GM19324 (cell line): ENCODE results near the gene PTDSS2.
"Not testable (repeated sequence)": the region's sequence is repeated elsewhere in the genome, so short reads cannot be mapped to it uniquely, and the experiment has no call there.

Experiments
- ATAC-seq: cut with Tn5 transposase; IDR thresholded peaks from one replicate; pipeline ENCODE4 v1.9.1; 2021; ENCODE audit warnings: mild to moderate bottlenecking, moderate library complexity; ENCODE audit not compliant: unreplicated experiment, low FRiP score

The PTDSS2 gene

DNA sequence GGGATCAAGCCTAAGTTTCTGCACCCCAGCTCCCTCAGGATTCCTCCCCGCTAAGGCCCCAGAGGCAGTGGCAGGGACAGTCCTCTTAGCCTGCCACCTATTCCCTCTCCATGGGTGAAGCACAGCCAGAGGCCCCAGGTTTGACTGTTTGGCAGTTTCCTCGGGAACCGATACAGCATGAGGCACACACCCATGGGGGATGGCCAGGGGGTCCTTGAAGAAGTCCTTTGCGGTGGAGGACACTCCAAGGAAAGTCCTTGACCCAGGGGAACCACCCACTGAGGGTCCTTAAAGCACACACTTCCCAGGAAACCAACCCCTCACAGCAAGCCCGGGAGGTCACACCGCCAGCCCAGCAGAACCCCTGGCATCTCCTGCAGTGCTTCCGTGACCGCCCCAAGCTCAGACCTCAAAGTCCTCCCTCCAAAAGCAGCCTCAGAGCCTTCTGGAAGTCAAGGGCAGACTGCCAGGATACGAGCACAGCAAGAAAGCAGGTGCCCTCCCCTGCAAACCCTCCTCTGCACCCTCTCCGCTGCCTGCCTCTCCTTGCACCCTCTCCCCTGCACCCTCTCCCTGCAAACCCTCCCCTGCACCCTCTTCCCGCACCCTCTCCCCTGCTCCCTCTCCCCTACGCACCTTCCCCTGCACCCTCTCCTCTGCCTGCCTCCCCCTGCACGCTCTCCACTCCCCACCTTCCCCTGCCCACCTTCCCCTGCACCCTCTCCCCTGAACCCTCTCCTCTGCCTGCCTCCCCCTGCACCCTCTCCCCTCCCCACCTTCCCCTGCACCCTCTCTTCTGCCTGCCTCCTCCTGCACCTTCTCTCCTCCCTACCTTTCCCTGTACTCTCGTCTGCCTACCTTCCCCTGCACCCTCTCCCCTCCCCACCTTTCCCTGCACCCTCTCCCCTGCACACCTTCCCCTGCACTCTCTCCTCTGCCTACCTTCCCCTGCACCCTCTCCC is 36.7 kb upstream of the PTDSS2 start:
- ATAC-seq, result no peak

DNA sequence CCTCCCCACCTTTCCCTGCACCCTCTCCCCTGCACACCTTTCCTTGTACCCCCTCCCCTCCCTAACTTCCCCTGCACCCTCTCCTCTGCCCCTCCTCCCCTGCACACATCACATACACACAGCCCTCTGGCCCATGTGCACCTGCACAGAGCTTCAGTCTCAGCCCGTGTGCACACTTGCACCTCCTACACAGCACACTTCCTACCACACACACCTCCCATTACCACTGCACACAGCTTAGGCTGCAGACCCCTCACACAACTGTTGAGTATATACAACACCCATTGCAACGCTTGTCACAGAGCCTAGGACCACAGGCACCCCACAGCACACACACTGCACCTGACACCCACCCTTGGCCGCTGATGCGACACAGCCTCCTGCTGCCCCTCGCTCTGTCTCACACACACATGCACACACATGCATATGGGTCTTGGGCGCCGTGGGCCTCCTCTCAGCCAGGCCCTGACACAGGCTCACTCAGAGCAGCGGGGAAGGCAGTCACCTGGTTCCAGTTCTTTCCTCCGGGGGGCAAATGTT is 35.7 kb upstream of the PTDSS2 start:
- no peak for ATAC-seq

DNA sequence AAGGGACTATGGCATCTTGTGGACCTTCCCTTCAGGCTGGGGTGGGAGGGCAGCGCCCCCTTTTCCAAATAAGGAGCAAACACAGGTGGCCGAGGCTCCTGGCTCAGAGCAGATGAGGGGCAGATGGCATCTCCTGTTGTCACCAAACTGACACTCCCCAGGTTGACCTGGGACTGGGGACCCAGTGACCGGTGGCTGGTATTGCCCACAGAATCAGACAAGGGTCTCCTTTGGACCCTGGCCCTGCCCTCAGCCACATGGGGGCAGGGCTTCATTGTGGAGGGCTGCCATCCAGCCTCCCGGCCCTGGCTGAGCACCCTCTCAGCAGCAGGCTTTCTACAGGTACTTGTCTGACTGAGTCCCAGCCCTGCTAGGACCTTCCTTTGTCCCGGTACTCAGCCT is 34.4 kb upstream of the PTDSS2 start:
- ATAC-seq, result no peak

DNA sequence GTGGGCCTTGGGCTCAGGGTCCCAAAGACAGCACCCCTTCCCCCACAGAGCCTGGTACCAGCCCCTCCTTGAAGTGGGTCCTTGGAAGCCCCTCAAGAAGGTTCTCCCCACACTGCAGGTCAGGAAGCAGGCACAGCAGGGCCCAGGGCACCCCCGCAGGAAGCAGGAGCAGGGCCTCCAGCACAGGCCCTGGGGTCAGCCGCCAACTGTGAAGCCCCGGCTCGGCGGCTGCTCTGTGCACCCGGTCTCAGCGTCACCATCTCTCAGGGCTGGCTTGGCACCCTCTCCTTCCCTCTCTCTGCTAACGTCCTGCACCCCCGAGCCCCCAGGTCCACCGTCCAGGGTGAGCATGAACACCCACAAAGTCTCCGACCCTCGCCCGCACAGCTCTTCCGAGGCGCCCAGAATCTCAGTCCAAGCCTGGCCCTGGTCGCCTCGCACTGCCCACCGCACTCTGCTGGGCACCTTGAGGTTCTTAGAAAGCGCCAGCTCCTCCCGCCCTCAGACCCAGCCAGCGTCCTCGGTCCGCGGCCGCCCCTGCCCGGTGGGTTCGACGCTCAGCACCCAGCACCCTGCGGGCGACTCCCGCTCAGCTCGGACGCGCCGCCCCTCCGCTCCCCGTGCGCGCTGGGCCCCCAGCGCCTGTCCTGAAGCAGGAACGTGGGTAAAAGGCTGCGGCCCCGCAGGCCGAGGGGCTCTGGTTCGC is 33.9 kb upstream of the PTDSS2 start:
- ATAC-seq, result no peak

DNA sequence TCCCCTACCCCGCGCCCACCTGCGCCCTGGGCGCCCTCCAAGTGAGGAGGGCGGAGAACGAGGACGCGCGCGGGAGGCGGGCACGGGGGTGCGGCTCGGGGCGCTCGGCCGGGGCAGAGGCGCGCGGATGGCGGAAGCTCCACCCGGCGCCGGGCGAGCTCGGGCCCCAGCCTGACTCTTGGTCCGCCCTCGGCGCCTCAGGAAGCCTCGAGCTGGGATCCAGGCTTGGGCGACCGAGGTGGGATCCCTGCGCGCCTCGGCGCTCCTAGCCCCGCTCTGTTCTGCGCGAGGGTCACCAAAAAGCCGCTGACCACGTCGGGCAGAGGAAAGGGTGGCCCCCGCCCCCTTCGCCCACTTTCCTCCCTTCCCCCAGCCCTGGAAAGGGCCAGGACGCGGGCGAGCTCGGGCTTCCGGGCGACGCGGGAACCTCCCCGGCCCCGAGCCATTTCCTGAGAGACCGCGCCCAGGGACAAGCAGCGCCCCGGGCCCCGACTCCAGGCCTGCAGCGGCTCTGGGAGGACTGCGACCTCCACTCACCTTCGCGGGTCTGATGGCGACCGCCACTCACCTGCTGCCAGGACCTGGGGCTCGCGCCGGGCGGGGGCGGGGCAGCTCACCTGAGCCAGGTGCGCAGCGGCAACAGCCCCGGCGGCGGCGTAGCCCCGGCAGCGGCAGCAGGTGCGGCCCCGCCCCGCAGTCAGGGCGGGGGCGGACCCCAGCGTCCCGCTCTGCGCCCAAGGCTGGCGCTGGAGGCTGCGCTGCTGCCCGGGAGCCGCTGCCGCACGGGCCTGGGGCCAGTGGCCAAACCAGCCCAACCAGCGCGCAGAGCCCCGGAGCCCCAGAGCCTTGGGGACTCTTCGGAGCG is 33.1 kb upstream of the PTDSS2 start:
- no peak for ATAC-seq

DNA sequence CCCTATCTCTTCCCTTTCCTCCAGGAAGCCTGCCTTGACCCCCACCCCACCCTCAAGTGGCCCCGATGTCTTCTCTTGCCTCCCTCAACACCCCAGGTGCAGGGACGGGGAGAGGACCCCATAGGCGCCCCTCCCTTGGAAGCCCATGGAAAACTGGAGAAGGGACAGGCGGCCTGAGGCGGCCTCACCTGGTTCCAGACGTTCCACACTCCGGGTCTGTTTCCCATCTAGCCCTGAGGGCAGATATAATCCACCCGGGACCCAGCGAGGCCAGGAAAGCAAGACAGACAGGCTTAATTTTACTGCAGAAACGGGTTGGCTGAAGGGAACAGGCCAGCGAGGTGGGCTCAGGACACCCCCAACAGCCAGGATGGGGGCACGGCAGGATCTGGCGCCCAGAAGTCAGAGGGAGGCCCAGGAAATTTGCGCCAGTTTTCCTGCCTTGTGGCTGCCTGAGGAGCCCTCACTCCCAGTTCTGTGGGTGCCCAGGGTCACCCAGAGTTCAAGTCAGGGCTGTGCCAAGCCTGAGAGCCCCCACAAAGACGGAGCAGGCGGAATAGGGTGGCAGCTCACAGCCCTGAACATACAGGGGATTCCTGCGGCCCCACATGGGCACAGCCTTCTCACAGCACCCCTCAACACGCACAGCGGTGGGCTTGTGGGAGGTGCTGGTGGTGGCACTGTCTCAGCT is 32.3 kb upstream of the PTDSS2 start:
- ATAC-seq, result no peak

DNA sequence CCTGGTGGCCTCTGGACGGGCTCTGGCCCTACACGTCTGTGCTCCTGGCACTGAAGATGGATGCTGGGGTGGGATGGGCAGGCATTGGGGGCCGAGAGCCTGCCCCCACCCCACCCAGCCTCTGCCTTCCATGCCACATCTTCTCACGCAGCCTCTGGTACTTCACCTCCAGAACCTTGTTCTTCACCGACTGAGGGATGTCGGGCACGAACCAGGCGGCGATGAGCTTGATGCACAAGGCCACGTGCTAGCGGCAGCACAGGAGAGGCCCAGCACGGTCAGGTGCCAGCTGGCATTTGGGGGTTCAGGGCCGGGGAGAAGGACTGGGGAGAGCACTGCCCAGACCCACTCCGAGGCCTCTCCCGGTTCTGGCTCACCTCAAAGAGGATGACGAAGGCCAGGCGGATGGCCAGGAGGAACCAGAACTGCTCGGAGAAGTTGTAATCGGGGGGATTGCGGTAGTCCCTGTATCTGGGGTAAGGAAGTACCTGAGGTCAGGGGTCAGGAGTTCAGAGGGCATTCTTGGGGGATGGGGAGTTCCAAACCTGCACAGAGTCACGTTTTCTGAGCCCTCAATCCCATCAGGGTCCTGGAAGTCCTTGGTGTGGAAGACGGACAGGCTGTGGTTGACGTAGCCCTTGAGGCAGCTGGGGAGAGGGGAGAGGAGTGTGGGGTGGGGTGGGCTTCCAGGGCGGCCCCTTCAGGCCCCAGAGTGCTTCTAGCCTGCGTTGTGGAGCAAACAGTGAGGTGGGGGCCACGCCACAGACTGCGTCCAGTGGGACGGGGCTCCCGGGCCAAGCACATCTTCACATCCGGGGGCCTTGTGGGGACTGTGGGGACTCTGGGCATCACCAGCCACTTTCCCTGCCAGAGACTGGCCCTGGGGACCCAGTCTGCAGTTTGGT is 31.5 kb upstream of the PTDSS2 start:
- ATAC-seq, result no peak

DNA sequence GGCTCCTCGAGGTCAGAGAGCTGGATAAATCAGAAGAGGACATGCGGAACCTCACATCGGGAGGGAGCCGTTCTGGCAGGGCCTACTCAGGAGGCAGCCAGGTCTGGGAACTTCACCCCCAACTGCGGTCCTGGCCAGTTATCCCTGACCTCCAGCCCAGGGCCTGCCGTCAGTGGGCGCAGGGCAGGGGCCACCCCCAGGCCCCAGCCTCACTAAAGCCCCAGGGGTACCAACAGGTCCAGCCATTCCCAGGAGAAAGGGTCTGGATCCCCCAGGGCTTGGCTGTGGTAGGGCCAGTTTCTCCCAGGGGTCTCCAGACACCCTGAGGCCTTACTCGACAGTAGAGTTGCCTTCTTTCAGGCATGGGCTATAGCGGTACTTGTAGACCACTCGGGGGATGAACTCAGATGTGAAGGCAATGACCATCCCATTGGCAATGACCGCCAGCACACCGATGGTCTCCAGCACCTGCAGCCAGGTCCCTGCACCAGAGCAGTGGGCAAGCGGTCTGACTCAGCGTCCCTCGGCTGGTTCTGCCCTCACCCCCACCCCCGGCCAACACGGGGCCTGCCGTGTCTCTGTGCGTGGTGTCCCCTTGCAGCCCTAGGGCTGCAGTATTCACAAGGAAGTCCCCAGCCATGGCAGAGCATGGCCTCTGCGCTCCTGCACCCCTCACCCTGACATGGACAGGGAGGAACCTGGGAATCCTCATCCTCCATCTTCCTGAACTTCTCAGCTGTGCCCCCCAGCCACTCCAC is 30.7 kb upstream of the PTDSS2 start:
- ATAC-seq, result no peak

DNA sequence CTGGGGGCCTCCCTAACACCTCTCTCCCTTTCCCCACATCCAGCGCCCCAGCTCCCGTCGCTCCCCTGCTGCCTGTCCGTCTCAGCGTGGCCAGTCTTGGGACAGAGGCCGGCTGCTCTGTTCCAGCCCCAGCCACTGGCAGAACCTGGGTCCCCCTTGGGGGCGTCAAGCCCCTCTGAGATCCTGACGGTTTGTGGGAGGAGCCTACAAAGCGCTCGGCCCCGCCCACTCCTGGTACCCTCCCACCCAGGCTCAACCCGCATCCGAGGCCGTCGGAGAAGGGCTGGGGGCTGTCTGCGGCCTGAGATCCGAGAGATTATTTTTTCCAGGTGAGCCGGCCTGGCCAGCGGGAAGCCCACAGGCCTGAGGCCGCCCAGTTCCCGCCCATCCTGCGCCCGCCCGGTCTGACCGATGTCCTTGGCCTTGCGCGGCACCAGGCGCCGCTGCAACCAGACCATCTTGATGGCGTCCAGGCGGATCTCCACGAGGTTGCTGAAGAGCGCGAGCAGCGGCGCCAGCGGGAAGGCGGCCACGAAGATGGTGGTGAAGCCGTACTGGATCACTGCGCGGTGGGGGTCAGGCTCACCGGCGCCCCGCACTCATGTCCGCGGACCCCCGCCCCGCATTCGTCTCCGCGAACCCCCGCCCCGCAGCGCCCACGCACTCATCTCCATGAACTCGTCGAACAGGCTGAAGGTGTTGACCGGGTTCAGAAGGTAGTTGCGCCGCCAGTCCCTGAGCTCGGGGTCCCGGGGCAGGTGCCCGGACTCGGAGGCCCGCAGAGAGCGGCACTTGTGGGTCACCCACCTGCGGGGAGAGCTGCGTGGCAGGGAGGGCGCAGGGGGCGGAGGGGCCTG is 29.8 kb upstream of the PTDSS2 start:
- no peak for ATAC-seq

DNA sequence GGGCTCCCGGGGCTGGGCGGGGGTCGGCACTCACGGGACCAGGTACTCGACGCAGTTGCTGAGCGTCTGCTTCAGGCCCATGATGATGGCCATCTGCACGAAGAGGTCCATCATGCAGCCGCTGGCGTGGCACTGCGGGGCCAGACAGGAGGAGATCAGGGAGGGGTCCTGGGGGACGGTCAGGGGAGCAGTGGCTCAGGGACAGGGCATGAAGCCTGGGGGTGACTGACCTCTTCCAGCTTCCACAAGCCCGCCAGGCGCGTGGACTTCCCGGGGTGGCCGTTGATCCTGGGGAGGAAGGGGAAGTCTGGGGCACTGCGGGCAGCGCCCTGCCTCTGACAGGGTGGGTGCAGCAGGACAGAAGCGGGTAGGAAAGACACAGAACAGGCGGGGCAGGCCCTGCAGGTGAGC is 29.2 kb upstream of the PTDSS2 start:
- ATAC-seq, result no peak

DNA sequence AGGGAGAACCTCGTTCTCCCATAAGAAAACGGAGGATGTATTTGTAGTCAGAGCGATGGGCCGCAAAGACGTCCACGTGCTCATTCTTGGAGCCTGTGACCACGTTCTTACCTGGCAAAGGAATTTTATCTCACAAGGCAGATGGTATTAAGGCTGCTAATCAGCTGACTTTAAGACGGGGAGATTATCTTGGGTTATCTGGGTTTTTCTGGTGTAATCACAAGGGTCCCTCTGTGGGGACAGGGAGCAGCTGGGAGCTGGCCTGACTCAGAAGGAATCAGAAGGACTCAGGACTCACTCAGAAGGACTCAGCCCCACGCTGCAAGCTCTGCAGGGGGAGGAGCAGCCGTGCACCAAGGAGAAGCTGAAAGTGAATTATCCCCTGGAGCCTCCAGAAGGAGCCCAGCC is 27.8 kb upstream of the PTDSS2 start:
- no peak for ATAC-seq

DNA sequence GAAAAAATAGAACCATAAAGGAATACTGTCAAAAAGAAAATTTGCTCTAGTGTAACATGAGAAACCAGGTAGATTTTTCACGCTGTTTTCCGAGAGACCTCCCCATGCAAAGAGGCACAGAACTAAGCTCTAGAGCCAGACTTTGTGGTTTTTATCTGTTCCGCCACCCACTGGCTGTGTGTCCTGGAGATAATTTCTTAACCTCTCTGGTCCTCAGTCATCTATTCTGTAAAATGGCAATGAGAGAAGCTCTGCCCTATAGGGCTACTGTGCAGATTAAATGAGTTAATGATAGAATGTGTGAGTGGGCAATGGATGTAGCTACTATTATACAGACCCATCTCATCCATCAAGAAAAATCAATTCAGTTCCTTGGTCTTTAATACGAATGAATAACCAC is 25.8 kb upstream of the PTDSS2 start:
- no peak for ATAC-seq

DNA sequence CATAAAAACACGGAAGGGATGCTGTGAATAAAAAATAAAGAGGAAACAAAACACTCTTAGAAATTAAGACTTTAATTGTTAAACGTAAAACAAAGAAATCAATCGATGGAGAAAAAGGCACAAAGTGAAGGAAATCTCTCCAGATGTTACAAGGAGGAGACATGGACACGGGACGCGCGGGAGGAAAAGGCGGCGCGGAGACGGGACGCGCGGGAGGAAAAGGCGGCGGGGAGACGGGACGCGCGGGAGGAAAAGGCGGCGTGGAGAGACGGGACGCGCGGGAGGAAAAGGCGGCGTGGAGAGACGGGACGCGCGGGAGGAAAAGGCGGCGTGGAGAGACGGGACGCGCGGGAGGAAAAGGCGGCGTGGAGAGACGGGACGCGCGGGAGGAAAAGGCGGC is 25.3 kb upstream of the PTDSS2 start:
- not testable (repeated sequence) for ATAC-seq

DNA sequence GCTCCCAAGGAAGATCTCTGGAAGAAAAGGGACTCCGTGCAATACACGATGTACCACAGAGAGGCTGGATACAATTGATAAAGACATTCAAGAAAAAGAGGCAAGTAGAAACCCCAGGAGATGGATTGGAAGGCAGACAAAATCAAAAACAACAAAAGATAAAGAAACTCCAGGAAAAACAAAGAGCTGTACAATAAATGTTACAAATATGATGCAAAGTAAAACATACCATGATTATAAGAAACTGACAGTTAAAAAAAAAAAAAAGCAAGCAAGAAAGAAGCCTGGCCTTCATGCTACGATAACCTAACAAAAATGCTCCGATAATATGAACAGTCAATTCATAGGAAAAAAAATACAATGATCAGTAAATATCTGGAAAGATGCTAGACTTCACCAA is 24.8 kb upstream of the PTDSS2 start:
- ATAC-seq, result no peak

DNA sequence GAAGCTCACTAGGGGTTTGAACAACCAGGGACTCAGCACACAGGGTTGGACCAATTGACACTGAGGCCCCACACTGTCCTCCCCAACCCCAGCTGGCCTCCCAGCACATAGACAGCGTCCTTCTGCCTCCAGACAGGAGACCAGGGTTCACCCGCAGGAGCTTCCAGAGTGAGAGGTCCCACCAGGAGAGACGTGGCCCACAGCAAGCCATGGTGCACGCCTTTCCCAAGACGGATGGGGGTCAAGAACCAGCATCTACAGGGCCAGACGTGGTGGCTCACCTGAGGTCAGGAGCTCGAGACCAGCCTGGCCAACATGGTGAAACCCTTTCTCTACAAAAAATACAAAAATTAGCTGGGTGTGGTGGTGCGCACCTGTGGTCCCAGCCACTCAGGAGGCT is 23.2 kb upstream of the PTDSS2 start:
- no peak for ATAC-seq

DNA sequence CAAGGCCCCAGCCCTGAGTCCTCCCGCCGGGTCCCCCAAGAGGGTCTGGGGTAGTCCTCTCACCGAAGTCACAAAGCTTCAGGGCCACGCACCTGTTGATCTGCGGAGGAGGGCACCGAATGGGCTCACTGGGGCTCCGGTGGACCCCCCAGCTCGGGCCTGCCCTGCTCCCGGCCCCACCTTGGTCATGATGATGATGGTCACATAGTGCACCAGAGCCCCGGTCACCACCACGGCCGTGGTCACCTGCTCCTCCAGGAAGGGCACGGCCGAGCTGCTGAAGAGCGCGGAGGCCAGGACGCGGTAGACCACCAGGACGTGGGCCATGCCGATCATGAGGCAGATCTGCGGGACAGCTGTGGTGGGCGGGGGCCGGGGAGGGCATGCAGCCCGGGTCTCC is 21.8 kb upstream of the PTDSS2 start:
- ATAC-seq, result no peak

DNA sequence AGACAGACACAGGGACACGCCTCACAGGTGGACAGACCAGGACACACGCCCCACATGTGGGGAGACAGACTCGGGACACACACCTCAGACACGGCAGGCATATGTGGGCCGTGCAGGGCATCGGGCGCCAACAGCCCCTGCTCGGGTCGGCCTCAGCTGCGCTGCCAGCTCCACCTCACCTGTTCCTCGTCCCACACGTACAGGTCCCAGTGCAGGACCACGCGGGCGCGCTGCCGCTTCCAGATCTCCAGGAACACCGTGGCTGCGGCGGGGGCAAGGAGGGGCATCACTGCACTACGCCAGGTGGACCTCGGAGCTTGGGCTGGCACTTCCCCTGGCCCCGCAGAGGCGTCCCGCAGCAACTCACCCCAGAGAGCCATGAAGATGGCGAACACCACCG is 20.7 kb upstream of the PTDSS2 start:
- ATAC-seq, result no peak
